ENCODE data around the gene HMGB3.

DNA sequence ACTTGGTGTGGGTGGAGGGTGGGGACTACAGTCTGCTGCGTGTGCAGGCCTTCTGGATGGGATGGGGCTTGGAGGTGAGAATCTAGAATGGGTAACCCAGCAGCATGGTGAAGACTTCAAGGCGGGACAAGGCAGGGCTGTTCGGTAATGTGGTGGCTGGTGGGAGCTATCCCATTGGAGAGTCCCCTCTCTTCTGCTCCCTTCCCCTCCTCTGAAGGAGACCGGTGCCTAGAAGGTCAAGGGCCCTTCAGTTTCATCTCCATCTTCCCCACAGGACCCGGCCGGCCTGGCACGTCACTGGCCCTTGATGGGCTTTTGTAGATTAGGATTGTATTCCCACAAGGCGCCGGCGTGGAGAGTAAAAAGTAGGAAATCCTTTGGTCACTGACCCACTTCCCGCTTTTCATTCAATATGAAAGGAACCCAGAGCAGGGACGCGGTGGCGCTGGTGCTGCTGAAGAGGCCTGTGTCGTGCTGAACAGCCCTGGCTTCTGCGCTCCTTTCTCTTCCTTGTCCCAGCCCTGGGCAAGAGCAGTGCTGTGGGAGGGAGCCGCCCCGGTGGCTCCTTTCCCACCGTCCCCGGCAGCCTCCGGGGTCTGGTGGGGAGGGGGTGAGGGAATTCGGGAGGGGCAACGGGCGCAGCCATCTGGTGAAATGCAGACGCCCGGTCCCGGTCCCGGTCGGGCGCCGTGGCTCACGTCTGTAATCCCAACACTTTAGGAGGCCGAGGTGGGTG, 7.3 kb upstream of the HMGB3 start:
- TF ChIP-seq EZH2 (IDR thresholded peaks at IDR 0.05; ENCODE audit: insufficient read depth, poor library complexity, severe bottlenecking), result no peak
- TF ChIP-seq EZH2phosphoT487 (IDR thresholded peaks at IDR 0.05; ENCODE audit: insufficient read depth, low read depth), result no peak

Measured in GM23248 (cell line).